Regular cardiac myocyte (primary cell): ENCODE measurements around the gene DNAJC12. TPM values are rescaled to one million over a fixed set of nuclear protein-coding genes. Genes with fewer than 3 reads are reported as not detected.

Experiments used
- total RNA-seq: library from RNA; depleted of rRNA; stranded (reverse); fragments of >200 nt; gene quantifications from 2 replicates; pipeline ENCODE4 v1.2.3, GENCODE V29; 2014

The DNAJC12 gene
- total RNA-seq = 9.6 and 9.8 TPM in 2 replicates

GRCh38 chr10:67837541-67838314 lies at the start of gene DNAJC12:
DNAJC12 (minus strand) TSS chr10:67838188; CDS start chr10:67838011, 177 bp downstream.

GRCh38 chr10:67884313-67884841 lies 46.4 kb upstream of the DNAJC12 start, which contains the start of gene SIRT1:
SIRT1 (plus strand) TSS chr10:67884656; CDS start chr10:67884722, 66 bp downstream.

Other genes with a start within 250 kb of the DNAJC12 start
- gene CTNNA3, start 142.0 kb downstream of the DNAJC12 start, total RNA-seq = under 0.01 TPM in 1 of 2 replicates, not detected in the other
- 11.6 and 12.7 TPM in 2 replicates for gene SIRT1, start 46.5 kb upstream of the DNAJC12 start, total RNA-seq
- 133 and 152 TPM in 2 replicates for gene HERC4, start 237.1 kb upstream of the DNAJC12 start, total RNA-seq